Mesenchymal stem cell (in vitro differentiated cells and primary cell): ENCODE data around the gene GLI3.

Source experiments
- DNase-seq: peaks from one replicate; pipeline ENCODE4 v3.0.0-alpha.2; 2013
- H2AFZ ChIP-seq: one replicate; pipeline ENCODE4 v1.6.1; 2013; ENCODE audit warnings: low read depth, mild to moderate bottlenecking, control low read depth, inconsistent platforms, low read length, moderate library complexity
- H2AK5ac ChIP-seq: 2 replicates; pipeline ENCODE4 v1.6.1; 2013; ENCODE audit warnings: low read length, moderate library complexity, mild to moderate bottlenecking, inconsistent platforms; ENCODE audit not compliant: severe bottlenecking
- H2BK120ac ChIP-seq: one replicate; pipeline ENCODE4 v1.6.1; 2013; ENCODE audit warnings: low read depth, mild to moderate bottlenecking, inconsistent platforms, low read length, moderate library complexity
- H2BK12ac ChIP-seq, 2 experiments: one replicate each; pipeline ENCODE4 v1.6.1; 2013; ENCODE audit warnings: inconsistent platforms in 2 of 2, low read length in 2 of 2, mild to moderate bottlenecking in 2 of 2, moderate library complexity in 2 of 2, control low read depth in 1 of 2
- H2BK15ac ChIP-seq: one replicate; pipeline ENCODE4 v1.6.1; 2013; ENCODE audit warnings: mild to moderate bottlenecking, low read depth, inconsistent platforms; ENCODE audit not compliant: poor library complexity, severe bottlenecking
- H2BK5ac ChIP-seq: 2 replicates; pipeline ENCODE4 v1.6.1; 2013; ENCODE audit warnings: low read depth, mild to moderate bottlenecking, low read length, control low read depth, inconsistent platforms; ENCODE audit not compliant: poor library complexity, severe bottlenecking
- H3K14ac ChIP-seq, 2 experiments: one replicate each; pipeline ENCODE4 v1.6.1; 2013; ENCODE audit warnings: inconsistent platforms in 2 of 2, low read length in 2 of 2, control low read depth in 1 of 2, mild to moderate bottlenecking in 1 of 2, moderate library complexity in 1 of 2
- H3K18ac ChIP-seq, 2 experiments: one replicate each; pipeline ENCODE4 v1.6.1; 2013; ENCODE audit warnings: inconsistent platforms in 2 of 2, low read length in 2 of 2, control low read depth in 1 of 2, low read depth in 1 of 2, mild to moderate bottlenecking in 1 of 2
- H3K23ac ChIP-seq, 2 experiments: one replicate each; pipeline ENCODE4 v1.6.1; 2013; ENCODE audit warnings: inconsistent platforms in 2 of 2, low read length in 2 of 2, mild to moderate bottlenecking in 2 of 2, moderate library complexity in 2 of 2, control low read depth in 1 of 2
- H3K27ac ChIP-seq: 2 replicates; pipeline ENCODE4 v1.5.1; 2013; ENCODE audit warnings: mild to moderate bottlenecking, moderate library complexity, low read length, control low read depth, inconsistent platforms; ENCODE audit not compliant: poor library complexity, severe bottlenecking
- H3K27me3 ChIP-seq, 2 experiments: 2 replicates each; pipeline versions ENCODE4 v1.6.1 to v1.7.0; 2013; ENCODE audit warnings: low read length in 2 of 2, mild to moderate bottlenecking in 2 of 2, moderate library complexity in 2 of 2, control low read depth in 1 of 2, inconsistent platforms in 1 of 2; ENCODE audit not compliant: control insufficient read depth in 1 of 2, insufficient read depth in 1 of 2
- H3K36me3 ChIP-seq, 2 experiments: 2 replicates each; pipeline versions ENCODE4 v1.6.1 to v1.7.0; 2013; ENCODE audit warnings: low read length in 2 of 2, control low read depth in 1 of 2, inconsistent platforms in 1 of 2, low read depth in 1 of 2, mild to moderate bottlenecking in 1 of 2; ENCODE audit not compliant: insufficient read depth in 2 of 2, control insufficient read depth in 1 of 2
- H3K4ac ChIP-seq, 2 experiments: one replicate each; pipeline ENCODE4 v1.6.1; 2013; ENCODE audit warnings: inconsistent platforms in 2 of 2, low read length in 2 of 2, mild to moderate bottlenecking in 2 of 2, moderate library complexity in 2 of 2, control low read depth in 1 of 2, low read depth in 1 of 2
- H3K4me1 ChIP-seq: 2 replicates; pipeline ENCODE4 v1.6.1; 2013; ENCODE audit warnings: low read depth, low read length, control low read depth; ENCODE audit not compliant: control insufficient read depth, insufficient read depth
- H3K4me2 ChIP-seq: 2 replicates; pipeline ENCODE4 v1.6.1; 2013; ENCODE audit warnings: low read length, mild to moderate bottlenecking, inconsistent platforms; ENCODE audit not compliant: poor library complexity, severe bottlenecking
- H3K4me3 ChIP-seq, 2 experiments: 2 replicates each; pipeline versions ENCODE4 v1.5.1 to v1.7.0; 2013; ENCODE audit warnings: low read length in 2 of 2, mild to moderate bottlenecking in 2 of 2, control low read depth in 1 of 2, low read depth in 1 of 2; ENCODE audit not compliant: insufficient read depth in 1 of 2
- H3K79me1 ChIP-seq: replicated peaks from 2 replicates; pipeline ENCODE4 v1.6.1; 2013; ENCODE audit warnings: mild to moderate bottlenecking, control low read depth, low read length, inconsistent platforms; ENCODE audit not compliant: poor library complexity, severe bottlenecking
- H3K9ac ChIP-seq: 2 replicates; pipeline ENCODE4 v1.7.0; 2013; ENCODE audit warnings: mild to moderate bottlenecking, low read length, moderate library complexity
- H3K9me3 ChIP-seq: 2 replicates; pipeline ENCODE4 v1.7.0; 2013; ENCODE audit warnings: mild to moderate bottlenecking, low read length; ENCODE audit not compliant: control insufficient read depth
- H4K8ac ChIP-seq: one replicate; pipeline ENCODE4 v1.6.1; 2013; ENCODE audit warnings: inconsistent platforms, mild to moderate bottlenecking, low read length, moderate library complexity
- H4K91ac ChIP-seq: one replicate; pipeline ENCODE4 v1.6.1; 2013; ENCODE audit warnings: mild to moderate bottlenecking, low read length, inconsistent platforms
- WGBS: methylation state at CpG from one replicate; pipeline ENCODE4 v1.1.7; 2013; ENCODE audit warnings: mixed read lengths; 5-methylcytosine and 5-hydroxymethylcytosine counted together

The GLI3 gene

DNA sequence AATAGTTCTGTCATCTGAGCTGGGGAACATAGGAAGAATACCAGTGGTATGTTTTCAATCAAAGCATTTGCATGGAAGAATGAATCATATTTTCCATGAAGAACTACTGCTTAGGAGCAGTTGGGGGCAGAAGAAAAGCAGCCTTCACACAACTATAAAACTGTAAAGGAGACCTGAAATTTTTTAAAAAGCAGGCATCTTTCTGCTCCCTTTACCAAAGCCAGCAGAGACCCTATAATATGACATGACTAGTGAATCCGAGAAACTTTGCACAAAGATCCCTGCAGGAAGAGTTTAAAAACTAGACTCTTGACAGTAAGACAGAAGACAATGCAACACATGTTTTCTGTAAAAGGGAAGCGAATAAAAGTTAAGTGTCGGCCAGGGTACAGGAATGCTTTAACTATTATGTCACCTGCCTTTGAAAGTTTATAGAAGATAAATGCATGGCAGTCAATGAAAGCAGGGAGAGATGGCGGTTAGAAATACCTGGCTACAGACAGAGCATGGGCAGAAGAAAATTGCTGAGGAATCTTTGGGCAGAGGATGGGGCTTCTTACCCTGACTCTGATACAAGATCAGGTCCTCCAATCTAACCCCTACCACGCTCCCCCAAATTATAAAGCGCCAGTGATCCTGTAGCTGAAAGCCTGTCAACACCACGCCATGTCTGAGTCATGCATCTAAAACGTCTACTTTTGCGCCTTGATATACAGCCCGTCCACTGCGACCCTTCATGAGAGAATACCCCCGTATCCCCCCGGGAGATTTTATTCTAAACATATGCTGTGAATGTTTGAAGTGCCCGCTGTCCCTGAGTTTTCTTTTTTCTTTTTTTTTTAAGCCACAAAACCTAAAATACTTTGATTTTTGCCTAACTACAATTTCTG lies 93.1 kb downstream of the GLI3 start:
- Histone ChIP-seq H2BK5ac (no peak overlapping the region), H3K4ac (no peak overlapping the region), H3K18ac (no peak overlapping the region), H3K27ac (no peak overlapping the region), H2BK15ac (no peak overlapping the region), H3K4me2 (no peak overlapping the region), H2BK12ac (no peak overlapping the region), H3K36me3 (peaks cover 3 to 45% of the 10 kb centered on the region in 2 experiments), H3K23ac (no peak overlapping the region), H3K79me1 (peaks cover 5% of the 10 kb centered on the region), H2BK120ac (no peak overlapping the region), H3K9me3 (no peaks in the 10 kb centered on the region), H4K8ac (no peak overlapping the region), H3K4me1 (no peaks in the 10 kb centered on the region), H3K27me3 (no peaks in the 10 kb centered on the region), H3K4me3 (peak overlapping the region in 1 of 2 experiments; percentile 42), H3K9ac (peak overlapping the region; percentile 53), H3K14ac (no peak overlapping the region), H2AFZ (no peak overlapping the region), H4K91ac (no peak overlapping the region), H2AK5ac (no peak overlapping the region)
- 83% methylated on average over 13 of the region's 14 CpGs for WGBS
- DNase-seq = no peak

DNA sequence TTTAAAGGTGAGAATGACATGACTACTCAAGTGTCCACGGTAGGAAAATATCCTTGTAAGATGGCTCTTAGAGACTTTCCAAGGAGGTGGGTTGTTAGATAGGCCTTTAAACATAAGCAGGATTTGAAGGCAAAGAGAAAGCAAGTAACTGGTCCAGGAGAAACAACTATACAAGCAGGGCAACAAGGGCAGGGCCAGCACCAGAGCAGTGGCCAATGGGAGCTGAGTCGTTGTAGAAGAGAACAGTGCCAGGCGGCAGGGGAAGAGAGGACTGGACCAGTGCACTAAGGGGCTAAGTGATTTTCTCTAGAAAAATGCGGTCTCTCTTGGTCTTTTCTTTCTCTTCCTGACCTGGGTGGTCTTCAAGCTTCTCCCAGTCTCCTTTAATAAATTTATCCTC lies 94.9 kb downstream of the GLI3 start:
- 91% methylated on average over 2 of the region's 4 CpGs for WGBS

DNA sequence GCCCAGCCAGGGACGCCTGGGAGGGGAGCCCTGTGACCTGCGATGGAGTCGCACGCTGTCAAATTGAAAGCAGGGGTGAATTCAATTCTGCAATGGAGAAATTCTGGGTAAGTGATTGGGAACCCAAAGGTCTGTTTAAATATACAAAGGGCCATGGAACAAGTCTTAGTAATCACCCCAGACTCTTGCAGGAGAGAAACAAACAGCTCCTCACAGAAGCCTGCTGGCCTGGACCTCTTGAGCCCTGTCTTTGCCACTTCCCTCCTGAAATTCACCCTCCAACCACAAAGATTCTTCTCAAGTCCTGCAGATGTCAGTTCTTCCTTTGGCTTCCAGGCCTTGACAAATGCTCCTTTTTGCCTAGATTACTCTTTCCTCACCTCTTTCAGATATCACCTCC lies 97.3 kb downstream of the GLI3 start:
- peaks cover 0 to 17% of the 10 kb centered on the region in 2 experiments for H3K36me3 ChIP-seq
- H2AFZ ChIP-seq = no peak overlapping the region
- no peak overlapping the region for H3K4me3 ChIP-seq
- H3K23ac ChIP-seq = no peak overlapping the region
- no peak overlapping the region for H4K8ac ChIP-seq
- no peak overlapping the region for H2BK120ac ChIP-seq
- peaks cover 11% of the 10 kb centered on the region for H3K79me1 ChIP-seq
- H3K9me3 ChIP-seq = no peaks in the 10 kb centered on the region
- no peak overlapping the region for H3K14ac ChIP-seq
- peak; percentile 61 for DNase-seq
- H3K27ac ChIP-seq = no peak overlapping the region
- H3K9ac ChIP-seq = no peak overlapping the region
- no peak overlapping the region for H3K4me2 ChIP-seq
- no peak overlapping the region for H3K4ac ChIP-seq
- H2BK5ac ChIP-seq = no peak overlapping the region
- no peaks in the 10 kb centered on the region for H3K4me1 ChIP-seq
- H2BK15ac ChIP-seq = no peak overlapping the region
- no peaks in the 10 kb centered on the region for H3K27me3 ChIP-seq
- 50% methylated on average over 2 of the region's 4 CpGs for WGBS
- no peak overlapping the region for H3K18ac ChIP-seq
- no peak overlapping the region for H4K91ac ChIP-seq
- no peak overlapping the region for H2AK5ac ChIP-seq
- no peak overlapping the region for H2BK12ac ChIP-seq

More for the DNA sequence above, 94.9 kb downstream of the GLI3 start:
- no peak overlapping the region for H4K91ac ChIP-seq
- no peaks in the 10 kb centered on the region for H3K4me1 ChIP-seq
- H2BK15ac ChIP-seq = no peak overlapping the region
- H3K9me3 ChIP-seq = no peaks in the 10 kb centered on the region
- no peak for DNase-seq
- peaks cover 5% of the 10 kb centered on the region for H3K79me1 ChIP-seq
- no peak overlapping the region for H3K9ac ChIP-seq
- H3K36me3 ChIP-seq = peaks cover 0 to 33% of the 10 kb centered on the region in 2 experiments
- no peak overlapping the region for H3K4me3 ChIP-seq
- H2BK12ac ChIP-seq = no peak overlapping the region
- no peak overlapping the region for H3K23ac ChIP-seq
- H3K18ac ChIP-seq = no peak overlapping the region
- H2BK120ac ChIP-seq = no peak overlapping the region
- H4K8ac ChIP-seq = no peak overlapping the region
- H2BK5ac ChIP-seq = no peak overlapping the region
- no peak overlapping the region for H3K4ac ChIP-seq
- H2AFZ ChIP-seq = no peak overlapping the region
- no peaks in the 10 kb centered on the region for H3K27me3 ChIP-seq
- no peak overlapping the region for H3K14ac ChIP-seq
- H3K27ac ChIP-seq = no peak overlapping the region
- no peak overlapping the region for H2AK5ac ChIP-seq
- H3K4me2 ChIP-seq = no peak overlapping the region

DNA sequence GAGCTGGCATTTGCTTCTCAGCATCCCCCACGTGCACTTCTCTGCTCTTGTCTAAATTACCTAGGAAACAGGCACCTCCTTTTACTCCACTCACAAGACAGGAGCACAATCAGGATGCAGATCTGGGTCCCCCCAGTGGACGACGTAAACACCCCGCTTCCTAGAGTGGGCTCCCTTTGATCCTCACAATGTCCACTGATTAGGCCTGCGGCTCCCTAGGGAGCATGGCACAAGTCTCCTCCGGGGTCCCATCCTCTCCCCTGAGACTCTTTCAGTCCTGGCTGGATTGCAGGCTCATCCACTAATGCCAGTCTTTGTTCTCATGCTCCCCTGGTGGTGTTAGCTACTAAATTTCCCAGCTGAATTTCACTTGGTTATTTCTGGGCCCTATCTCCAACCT lies 98.3 kb downstream of the GLI3 start:
- Histone ChIP-seq H3K4ac (no peak overlapping the region), H3K9ac (no peak overlapping the region), H3K14ac (no peak overlapping the region), H2AFZ (no peak overlapping the region), H2BK15ac (no peak overlapping the region), H3K23ac (no peak overlapping the region), H4K8ac (no peak overlapping the region), H2BK120ac (no peak overlapping the region), H4K91ac (no peak overlapping the region), H3K9me3 (no peaks in the 10 kb centered on the region), H2BK12ac (peak overlapping the region in 1 of 2 experiments; percentile 11), H2AK5ac (no peak overlapping the region), H3K4me1 (no peaks in the 10 kb centered on the region), H3K36me3 (peaks cover 0 to 17% of the 10 kb centered on the region in 2 experiments), H3K4me3 (no peak overlapping the region), H3K4me2 (no peak overlapping the region), H3K18ac (no peak overlapping the region), H3K79me1 (peaks cover 13% of the 10 kb centered on the region), H2BK5ac (no peak overlapping the region), H3K27me3 (no peaks in the 10 kb centered on the region), H3K27ac (no peak overlapping the region)
- no peak for DNase-seq
- WGBS = 68% methylated on average over 6 of the region's 6 CpGs
